ENCODE measurements around the gene NPR3.

GRCh38 chr5:32734827-32735378 lies 23.8 kb downstream of the NPR3 start:
- TF ChIP-seq POLR2AphosphoS5 (IDR thresholded peaks at IDR 0.05; ENCODE audit: low read depth, low read length), result no peak
- TF ChIP-seq POLR2A (IDR thresholded peaks at IDR 0.05; ENCODE audit: low read depth, low read length), result no peak
- TF ChIP-seq SPI1 (IDR thresholded peaks at IDR 0.05; ENCODE audit: low read depth, low read length), result no peak
- no peak for TF ChIP-seq TAF1 (IDR thresholded peaks at IDR 0.05; ENCODE audit: low read depth, low read length)
- no peak for TF ChIP-seq POU2F2 (IDR thresholded peaks at IDR 0.05; ENCODE audit: low read depth, low read length)
- no peak for TF ChIP-seq PAX5 (IDR thresholded peaks at IDR 0.05; ENCODE audit: insufficient read depth, low read length, severe bottlenecking)

Measured in GM12891 (cell line).